HG03066 (cell line): Measurements from ENCODE around the gene TEKT1.
"Not testable (repeated sequence)": the region's sequence is repeated elsewhere in the genome, so short reads cannot be mapped to it uniquely, and the experiment has no call there.

Experiments
- ATAC-seq: cut with Tn5 transposase; IDR thresholded peaks from one replicate; pipeline ENCODE4 v1.9.1; 2021; ENCODE audit warnings: low read depth; ENCODE audit not compliant: unreplicated experiment

TEKT1 gene

DNA sequence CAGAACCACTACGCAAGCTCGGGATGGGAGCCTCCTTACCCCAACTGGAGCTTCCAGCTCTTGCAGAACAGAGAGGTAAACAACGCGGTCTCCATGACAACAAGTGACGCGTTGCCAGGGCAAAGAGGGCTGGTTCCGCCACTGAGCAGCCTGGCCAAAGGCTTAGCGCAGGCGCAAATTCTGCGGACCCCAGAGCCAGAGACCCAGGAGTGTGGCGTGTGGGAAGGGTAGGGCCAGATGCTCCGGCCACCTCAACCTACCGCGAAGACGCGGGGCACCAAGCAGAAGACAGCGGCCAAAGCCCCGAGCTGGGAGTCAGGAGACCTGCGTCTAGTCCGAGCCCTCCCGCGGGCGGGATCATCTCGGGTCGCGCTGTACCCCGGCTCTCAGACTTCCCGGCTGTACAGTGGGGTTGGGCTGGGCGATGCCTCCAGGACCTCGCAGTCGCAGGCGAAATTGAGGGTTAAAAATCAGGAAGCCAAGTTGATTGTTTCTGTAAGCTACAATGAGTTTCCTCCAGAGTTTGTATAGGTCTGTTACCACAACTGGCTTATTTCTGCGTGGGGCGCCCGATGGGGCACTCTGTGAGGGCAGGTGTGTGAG is at the start of gene TEKT1:
Gene TEKT1 (minus strand): TSS at position 69 of the 603 bp plus-strand sequence. CDS start 1,353 bp downstream, outside the sequence.
- ATAC-seq, result no peak

GRCh38 chr17:6879221-6879975 is 47.9 kb upstream of the TEKT1 start:
- ATAC-seq, result not testable (repeated sequence)

DNA sequence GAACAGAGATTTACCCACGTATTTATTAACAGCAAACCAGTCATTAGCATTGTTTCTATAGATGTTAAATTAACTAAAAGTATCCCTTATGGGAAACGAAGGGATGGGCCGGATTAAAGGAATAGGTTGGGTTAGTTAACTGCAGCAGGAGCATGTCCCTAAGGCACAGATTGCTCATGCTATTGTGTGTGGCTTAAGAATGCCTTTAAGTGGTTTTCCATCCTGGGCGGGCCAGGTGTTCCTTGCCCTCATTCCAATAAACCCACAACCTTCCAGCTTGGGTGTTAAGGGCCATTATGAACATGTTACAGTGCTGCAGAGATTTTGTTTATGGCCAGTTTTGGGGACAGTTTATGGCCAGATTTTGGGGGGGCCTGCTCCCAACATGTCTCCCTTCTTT is 43.7 kb upstream of the TEKT1 start:
- ATAC-seq, result not testable (repeated sequence)

DNA sequence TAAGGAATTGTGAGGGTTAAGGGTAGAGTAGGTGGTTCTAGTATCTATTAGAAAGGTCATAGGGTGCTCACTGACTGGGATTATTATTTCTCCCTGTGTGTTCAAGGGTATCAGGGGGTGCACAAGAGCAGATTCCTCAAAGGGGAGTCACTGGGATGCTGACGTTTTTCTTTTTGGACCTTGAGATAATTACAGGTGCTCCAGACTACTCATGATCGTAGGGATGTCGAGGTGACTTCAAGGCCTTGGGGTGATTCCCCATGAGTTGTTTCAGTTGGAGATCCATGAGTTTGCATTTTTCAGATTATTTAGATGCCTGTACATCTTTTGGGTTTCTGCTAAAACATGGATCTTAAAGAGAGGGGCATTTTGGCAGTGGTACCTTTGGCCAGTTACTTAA is 41.4 kb upstream of the TEKT1 start:
- ATAC-seq, result no peak

- ATAC-seq, result no peak
These were observed 39.3 kb upstream of the TEKT1 start for GRCh38 chr17:6870841-6871240.

DNA sequence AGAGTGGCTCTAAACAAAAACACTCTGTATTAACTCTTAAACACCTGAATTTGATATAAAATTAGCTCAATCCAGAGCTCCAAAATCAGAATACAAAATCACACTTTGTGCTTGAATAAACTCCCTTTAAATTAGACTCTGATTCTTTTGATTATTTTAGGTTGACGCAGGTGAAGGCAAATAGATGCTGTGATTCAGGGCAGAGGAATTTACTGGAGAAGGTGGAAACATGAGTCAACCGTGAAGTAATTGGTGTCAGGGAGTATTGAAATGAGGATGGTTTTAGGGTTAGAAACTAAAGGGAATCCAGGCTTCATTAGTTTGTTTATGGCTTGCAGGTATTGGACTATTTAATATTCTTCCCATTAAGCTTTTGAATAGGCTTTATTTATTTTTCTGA is 37.1 kb upstream of the TEKT1 start:
- ATAC-seq, result no peak

DNA sequence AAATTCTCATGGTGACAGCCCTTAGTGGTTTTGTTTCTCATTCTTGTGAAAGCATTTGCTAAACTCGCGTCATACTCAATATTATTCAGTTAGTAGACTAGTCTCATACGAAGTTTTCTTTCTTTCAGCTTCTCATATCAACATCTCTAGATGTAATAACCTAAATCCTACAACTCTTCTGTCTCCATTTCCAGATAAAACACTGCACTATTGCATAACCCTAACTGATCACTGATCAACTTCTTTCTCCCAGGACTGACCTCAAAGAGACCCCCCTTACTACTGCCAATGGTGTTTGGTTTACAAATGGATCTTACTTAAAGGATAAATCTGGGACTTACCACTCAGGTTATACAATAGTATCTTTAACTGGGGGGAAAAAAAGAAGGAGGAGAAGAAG is 36.3 kb upstream of the TEKT1 start:
- no peak for ATAC-seq

- no peak for ATAC-seq
These were observed 31.3 kb upstream of the TEKT1 start for GRCh38 chr17:6862825-6863224.

DNA sequence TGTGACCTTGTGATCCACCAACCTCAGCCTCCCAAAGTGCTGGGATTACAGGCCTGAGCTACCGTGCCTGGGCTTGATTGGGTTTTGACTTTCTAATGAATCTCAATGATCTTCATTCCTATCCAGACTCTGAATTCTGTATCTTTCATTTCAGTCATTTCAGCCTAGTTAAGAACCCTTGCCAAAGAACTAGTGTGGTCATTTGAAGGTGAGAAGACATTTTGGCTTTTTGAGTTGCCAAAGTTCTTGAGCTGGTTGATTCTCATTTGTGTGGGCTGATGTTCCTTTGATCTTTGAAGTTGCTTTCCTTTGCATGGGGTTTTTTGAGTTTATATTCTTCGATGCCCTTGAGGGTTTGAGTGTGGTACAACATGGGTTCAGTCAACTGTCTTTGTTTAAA is 30.6 kb upstream of the TEKT1 start:
- no peak for ATAC-seq

- no peak for ATAC-seq
These were observed 26.4 kb upstream of the TEKT1 start for GRCh38 chr17:6857904-6858303.

DNA sequence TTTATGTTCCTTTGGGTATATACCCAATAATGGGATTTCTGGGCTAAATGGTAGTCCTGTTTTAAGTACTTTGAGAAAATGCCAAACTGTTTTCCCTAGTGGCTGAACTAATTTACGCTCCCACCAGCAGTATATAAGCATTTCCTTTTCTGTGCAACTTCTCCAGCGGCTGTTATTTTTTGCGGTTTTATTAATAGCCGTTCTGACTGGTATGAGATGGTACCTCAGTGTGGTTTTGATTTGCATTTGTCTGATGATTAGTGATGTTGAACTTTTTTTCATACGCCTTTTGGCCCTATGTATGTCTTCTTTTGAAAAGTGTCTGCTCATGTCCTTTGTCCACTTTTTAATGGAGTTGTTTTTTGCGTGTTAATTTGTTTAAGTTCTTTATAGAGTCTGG is 25.8 kb upstream of the TEKT1 start:
- no peak for ATAC-seq

GRCh38 chr17:6856051-6856450 is 24.5 kb upstream of the TEKT1 start:
- ATAC-seq, result no peak

GRCh38 chr17:6853764-6854442 is 22.4 kb upstream of the TEKT1 start:
- no peak for ATAC-seq

GRCh38 chr17:6848545-6849179 is 17.1 kb upstream of the TEKT1 start:
- not testable (repeated sequence) for ATAC-seq

- not testable (repeated sequence) for ATAC-seq
These were observed 14.6 kb upstream of the TEKT1 start for GRCh38 chr17:6846138-6846537.

DNA sequence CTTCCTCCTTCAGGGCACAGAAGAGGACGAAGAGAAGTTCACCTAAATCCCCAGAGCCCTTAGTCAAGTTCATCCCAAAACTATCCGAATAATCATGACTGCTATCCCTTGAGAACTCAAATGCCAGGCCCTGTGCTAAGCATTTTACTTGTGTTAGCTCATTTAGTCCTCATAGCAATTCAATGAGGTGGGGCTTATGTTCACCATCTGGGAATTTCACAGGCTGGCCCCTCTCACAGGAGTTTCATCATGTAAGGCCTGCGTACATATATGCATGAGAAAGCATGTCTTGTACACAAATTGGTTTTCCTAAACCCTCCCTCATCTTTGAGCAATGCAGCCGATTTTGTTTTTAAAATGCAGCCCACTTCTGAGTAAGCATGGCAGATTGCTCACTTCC is 12.9 kb upstream of the TEKT1 start:
- ATAC-seq, result not testable (repeated sequence)

- ATAC-seq, result no peak
These were observed 11.8 kb upstream of the TEKT1 start for GRCh38 chr17:6843241-6843880.

GRCh38 chr17:6841769-6842168 is 10.2 kb upstream of the TEKT1 start:
- ATAC-seq, result not testable (repeated sequence)

DNA sequence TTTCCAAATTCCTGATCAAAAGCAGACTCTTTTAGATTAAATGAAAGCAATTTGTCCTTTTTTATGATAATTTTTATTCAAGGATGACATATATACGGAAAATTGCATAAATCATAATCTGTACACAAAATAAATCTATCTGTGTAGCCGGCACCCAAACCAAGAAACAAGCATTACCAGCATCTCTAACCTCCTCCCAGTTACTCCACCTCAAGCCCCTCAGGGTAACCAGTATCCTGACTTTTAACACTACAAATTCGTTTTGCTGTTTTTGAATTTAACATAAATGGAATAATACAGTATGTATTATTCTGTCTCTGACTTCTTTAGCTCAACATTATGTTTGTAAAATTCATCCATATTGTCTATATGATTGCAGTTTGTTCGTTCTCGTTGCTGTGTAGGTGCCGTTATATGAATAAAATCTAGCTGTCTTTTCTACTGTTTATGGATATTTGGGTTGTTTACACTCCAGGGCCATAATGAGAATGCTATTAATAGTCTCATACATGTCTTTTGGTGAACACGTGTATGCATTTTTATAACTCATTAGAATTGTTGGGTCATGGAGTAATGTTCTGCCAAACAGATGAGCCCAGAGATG is 1.0 kb downstream of the TEKT1 start:
- ATAC-seq, result no peak

GRCh38 chr17:6823011-6823442 is 8.5 kb downstream of the TEKT1 start:
- ATAC-seq, result no peak
